NCI-H1436 (cell line): ENCODE results near the gene RIMBP3C.
"Not testable (repeated sequence)": the region's sequence is repeated elsewhere in the genome, so short reads cannot be mapped to it uniquely, and the experiment has no call there.

Experiments
- DNase-seq: peaks from one replicate; lab custom pipeline; 2025; lab: John Stamatoyannopoulos, UW

RIMBP3C gene, protein sequence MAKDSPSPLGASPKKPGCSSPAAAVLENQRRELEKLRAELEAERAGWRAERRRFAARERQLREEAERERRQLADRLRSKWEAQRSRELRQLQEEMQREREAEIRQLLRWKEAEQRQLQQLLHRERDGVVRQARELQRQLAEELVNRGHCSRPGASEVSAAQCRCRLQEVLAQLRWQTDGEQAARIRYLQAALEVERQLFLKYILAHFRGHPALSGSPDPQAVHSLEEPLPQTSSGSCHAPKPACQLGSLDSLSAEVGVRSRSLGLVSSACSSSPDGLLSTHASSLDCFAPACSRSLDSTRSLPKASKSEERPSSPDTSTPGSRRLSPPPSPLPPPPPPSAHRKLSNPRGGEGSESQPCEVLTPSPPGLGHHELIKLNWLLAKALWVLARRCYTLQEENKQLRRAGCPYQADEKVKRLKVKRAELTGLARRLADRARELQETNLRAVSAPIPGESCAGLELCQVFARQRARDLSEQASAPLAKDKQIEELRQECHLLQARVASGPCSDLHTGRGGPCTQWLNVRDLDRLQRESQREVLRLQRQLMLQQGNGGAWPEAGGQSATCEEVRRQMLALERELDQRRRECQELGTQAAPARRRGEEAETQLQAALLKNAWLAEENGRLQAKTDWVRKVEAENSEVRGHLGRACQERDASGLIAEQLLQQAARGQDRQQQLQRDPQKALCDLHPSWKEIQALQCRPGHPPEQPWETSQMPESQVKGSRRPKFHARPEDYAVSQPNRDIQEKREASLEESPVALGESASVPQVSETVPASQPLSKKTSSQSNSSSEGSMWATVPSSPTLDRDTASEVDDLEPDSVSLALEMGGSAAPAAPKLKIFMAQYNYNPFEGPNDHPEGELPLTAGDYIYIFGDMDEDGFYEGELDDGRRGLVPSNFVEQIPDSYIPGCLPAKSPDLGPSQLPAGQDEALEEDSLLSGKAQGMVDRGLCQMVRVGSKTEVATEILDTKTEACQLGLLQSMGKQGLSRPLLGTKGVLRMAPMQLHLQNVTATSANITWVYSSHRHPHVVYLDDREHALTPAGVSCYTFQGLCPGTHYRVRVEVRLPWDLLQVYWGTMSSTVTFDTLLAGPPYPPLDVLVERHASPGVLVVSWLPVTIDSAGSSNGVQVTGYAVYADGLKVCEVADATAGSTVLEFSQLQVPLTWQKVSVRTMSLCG (N-terminal part only)

DNA sequence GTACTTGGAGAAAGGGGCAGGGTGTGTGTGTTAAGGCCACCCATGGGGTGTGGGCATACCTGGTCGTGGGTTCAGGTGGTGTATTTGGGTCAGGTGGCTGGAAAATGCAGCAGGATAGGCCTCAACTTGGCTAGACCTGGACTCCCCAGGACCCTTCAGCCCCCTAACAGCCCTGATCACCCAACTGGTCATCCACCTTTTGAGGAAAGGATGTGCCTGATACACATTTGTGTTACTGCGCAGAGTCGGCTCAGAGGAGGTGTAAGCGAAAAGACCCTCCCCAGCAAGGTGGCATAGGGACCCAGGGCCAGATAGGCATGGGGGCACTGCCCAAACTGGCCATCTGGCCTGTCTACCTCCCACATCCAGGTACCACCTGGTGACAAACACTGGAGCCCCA lies at the start of gene RIMBP3C:
Gene RIMBP3C, minus strand, starts transcription at position 101 of the 400 bp plus-strand sequence. CDS start 485 bp downstream, outside the sequence.
- not testable (repeated sequence) for DNase-seq

DNA sequence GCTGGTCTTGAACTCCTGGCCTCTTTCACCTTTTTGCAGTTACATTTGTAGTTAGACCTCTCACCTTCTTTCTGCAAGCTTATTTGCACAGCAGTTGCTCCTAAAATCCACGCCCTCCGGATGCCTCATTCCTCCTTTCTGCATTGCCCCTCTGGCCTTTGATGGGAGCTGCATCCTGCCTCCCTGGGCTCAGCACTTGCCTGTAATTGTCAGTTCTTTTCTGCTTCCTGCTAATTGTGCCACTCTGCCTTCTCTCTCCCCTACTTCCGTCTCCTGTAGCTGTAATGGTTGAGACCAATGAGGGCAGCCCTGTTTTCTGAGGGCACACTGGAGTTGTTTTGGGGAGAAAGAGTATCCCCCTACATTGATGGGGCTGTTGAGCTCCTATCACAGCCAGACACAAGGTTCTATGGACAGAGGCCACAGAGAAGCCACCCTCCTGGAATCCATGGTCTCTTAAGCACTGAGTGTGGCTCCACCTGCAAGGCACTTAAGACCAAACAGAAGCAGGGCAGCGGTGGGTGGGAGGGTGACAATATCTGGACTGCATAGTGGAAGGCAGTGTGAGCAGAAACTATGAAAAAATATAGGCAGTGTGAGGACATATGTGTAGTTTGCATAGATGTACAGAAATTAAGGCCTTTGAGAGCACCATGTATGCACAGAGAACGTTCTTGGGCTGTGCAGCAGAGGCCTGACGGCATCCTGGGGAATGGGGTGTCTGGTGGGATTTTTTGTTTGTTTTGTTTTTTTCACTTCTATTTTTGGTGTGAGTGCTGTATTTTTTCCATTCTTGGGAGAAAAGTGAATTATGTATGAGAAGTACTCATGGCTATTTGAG lies 48.0 kb upstream of the RIMBP3C start:
- no peak for DNase-seq

DNA sequence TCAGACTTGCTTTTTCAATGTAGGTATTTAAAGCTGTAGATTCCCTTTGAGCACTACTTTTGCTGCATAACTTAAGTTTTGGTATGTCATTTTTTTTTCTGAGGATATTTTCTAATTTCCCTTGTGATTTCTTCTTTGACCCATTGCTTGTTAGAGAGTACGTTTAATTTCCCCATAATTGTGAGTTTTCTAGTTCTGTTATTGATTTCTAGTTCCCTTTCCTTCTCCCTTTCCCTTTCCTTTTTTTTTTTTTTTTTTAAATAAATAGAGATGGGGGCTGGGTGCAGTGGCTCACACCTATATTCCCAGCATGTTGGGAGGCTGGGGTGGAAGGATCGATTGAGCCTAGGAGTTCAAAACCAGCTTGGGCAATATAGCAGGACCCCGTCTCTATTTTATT lies 47.0 kb upstream of the RIMBP3C start:
- DNase-seq = no peak

DNA sequence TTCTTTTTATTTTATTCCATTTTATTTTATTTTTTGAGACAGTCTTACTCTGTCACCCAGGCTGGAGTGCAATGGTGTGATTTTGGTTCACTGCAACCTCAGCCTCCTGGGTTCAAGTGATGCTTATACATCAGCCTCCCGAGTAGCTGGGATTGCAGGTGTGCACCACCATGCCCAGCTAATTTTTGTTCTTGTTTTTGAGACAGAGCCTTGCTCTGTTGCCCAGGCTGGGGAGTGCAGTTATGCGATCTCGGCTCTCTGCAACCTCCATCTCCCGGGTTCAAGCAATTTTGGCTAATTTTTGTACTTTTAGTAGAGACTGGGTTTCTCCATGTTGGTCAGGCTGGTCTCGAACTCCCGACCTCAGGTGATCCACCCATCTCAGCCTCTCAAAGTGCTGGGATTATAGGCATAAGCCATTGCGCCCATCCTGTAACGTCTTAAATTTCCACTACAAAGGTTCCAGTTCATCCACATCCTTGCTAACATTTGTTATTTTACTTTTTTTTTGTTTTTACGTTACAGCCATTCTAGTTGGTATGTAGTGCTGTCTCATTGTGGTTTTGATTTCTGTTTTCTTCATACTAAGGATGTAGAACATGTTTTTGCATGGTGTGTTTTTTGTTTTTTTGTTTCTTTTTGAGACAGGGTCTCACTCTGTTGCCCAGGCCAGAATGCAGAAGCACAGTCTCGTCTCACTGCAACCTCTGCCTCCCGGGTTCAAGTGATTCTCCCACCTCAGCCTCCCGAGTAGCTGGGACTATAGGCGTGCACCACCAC lies 45.3 kb upstream of the RIMBP3C start:
- not testable (repeated sequence) for DNase-seq

DNA sequence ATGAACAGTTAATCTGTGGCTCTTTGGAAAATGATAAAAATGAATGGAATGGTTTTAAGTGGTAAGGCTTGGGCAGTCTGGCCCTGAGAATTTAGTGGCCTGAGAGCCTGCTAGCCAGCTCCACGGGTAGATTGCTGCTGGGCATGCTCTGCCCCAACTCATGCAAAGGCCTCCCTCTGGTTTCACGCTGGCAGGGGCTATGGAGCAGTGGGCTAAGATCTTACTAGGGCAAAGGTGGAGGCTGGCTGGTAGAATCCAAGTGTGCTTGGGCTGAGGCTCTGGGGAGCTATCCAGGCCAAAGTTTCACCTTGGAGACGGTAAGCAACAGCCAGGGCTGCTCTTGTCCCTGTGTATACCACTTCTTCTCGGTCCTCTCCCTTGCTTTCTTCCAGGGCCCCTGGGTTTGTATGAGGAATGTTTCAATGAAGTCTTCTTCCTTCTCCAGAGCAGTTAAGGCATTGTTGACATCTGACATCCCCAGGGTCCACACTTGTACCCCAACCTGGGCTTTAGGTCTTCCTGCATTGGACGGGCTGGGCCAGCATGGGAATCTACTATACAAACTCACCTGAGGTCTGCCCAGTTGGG lies 43.7 kb upstream of the RIMBP3C start:
- DNase-seq = no peak

DNA sequence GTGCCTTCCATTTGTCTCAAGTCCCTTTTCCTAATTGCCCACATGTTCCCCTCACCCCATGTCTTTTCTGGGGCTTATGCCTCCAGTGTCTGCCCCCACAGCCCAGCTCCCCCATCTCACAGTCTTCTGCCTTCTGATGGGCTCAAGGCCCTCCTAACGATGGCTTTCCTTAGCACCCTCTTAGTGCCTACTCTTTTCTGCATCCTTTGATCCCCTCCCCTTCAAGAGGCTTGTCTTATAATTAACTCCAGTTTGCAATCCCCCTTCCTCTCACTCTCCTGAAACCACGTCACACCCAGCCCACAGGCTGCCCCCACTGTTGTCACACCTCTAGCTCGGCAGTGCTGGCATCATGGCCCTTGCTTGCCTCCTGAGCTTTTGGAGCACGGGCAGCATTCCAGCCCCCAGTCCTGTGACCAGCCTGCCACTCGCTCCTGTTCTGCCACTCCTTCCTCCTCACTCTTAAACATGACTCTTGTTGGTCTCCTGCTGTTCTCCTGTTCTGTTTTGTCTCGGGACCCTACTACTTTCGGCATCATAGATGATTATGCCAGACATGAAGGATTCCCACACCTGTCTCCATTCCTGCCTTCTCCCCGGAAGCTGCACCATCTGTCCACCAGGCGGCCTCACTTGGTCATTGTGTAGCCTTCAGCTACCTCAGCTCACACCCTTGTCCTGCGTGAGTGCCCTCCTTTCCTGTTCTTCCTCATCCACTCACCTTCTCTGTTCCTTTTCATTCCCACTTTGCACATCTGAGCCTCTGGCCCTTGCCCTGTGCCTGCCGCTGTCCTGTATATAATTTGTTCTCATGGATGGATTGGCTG lies 42.4 kb upstream of the RIMBP3C start:
- no peak for DNase-seq

DNA sequence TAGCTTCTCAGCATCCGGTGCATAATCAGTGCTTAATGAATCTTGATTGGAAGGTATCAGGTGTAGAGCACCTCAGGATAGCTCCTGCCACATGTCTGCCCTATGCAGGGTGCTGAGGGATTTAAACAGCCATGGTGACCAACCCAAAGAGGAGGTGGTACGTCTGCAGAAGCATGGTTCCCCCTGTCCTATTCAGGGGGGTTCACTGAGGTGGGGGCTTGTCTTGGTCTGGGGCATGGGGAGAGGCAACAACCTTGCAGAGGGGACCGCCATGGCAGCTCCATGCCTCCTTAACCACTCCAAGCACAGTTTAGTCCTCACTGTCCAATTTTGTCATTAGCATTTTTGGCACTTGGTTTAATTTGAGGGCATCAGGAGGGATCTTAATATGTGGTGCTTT lies 41.2 kb upstream of the RIMBP3C start:
- no peak for DNase-seq

DNA sequence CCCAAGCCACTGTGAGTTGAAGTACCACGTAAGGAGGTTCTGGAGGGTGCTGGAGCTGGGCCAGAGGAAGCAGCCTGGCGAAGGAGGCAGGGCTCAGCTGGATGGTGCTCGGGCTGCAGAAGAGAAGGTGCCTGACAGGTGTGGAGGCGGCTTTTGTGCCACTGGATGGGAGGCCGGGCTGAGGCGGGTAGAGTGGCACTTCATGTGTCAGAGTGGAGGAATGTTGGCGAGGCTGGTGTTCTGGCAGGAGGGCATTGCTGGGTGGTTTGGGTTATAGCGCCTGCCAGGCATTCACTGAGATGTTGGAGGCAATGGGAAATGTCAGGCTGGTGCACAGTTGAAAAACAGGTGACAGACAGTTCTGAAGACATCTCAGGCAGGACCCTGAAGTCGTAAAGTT lies 40.4 kb upstream of the RIMBP3C start:
- DNase-seq = no peak

DNA sequence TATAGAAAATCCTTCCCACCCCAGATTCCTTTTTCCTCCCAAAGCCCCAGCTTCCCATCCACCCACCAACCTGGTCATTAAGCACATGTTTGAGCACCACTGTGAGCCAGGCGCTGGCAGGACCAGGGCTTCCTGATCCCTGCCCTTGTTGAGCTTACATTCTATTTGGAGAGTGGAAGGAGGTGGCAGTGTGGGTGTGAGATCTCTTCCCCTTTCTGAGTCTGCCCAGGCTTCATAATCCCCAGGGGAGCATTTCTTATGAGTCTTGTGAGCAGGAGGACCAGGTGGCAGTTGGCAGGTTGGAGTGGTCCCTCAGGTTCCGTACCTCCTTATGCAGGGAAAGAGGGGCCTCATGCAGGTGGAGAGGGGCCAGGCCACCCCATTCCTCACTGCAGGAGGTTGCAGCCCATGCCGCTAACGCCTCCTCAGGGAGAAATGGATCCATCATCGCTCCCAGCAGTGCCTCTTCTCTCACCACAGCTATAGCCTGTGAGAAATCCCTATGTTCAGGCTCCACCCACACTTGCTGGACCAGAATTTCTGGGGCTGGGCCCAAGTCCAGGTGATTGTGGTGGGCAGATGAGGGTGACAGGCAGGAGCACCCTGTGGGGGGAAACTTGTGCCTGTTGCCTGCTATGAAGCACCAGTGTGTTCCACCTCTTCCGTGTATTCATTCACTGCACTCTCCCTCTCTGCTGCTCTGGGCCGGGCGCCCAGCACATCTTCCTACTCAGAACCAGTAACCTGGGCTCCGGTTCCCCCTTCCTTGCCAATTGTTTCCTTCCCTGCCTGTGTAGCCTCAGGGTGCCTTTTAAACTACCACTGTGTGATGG lies 39.8 kb upstream of the RIMBP3C start:
- DNase-seq = no peak

DNA sequence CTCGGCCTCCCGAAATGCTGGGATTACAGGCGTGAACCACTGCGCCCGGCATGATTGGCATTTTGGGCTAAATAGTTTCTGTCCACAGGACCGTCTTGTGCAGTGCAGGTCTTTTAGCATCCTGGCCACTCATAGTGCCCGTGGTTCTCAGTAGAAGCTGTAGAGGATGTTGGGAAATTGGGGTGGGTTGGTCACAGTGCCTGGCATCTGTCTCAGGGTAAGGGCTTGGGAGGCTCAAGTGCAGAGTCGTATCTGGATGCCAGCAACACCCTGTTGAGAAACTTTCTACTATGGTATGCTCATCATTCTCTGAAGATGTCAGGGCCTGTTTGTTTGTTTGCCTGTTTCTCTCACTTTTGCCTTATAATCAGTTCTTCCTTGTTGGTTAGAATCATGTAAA lies 38.1 kb upstream of the RIMBP3C start:
- no peak for DNase-seq

DNA sequence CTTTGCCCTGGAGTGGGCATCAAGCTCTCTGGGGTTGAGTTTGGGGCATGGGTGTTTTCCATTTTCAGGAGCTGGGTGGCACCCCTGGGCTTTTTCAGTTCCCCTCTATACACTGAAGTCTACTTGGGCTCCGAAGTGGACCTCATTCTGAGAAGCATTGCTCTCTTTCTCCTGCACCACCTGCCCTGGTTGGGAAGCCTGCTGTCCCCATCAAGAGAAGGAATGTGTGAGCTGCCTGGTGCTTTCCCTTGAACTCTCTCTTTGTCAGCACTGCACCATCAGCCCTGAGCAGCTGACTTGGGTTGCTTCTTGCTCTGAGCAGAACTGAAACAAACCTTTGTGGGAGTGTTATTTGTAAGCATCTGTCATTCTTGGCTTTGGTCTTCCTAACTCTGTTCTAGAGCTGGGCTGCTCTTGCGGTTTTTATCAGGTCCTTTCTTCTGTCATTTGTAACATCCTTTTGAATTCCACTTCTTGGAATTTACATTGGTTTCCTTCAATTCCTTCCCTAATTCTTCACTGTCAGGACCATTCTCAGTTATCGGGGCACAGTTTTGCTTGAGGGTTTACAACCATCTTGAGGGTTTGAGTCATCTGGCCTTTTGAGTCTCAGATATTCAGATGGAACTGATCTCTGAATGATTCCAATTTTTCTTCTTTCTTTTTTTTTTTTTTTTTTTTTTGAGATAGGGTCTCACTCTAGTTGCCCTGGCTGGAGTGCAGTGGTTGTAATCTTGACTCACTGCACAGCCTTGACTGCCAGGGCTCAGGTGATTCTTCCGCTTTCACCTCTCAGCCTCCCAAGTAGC lies 36.7 kb upstream of the RIMBP3C start:
- DNase-seq = no peak

DNA sequence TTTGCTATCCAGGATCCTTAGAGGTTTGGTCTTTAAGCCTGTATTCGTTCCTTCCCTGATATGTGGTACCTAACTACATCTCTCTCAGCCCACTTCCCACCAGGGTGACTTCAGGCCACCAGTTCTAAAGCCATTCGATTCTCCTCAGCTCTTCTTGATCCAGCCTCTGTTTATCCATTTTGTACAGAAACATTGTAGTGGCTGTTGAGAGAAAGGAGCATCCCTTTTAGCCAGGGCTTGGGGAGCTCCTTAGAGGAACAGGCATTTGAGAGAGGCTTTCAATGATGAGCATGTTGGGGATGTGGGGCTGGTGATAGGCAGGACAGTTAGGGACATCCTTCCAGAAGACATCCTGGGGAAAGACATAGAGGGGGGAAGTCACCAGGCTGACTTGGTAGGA lies 34.1 kb upstream of the RIMBP3C start:
- no peak for DNase-seq

DNA sequence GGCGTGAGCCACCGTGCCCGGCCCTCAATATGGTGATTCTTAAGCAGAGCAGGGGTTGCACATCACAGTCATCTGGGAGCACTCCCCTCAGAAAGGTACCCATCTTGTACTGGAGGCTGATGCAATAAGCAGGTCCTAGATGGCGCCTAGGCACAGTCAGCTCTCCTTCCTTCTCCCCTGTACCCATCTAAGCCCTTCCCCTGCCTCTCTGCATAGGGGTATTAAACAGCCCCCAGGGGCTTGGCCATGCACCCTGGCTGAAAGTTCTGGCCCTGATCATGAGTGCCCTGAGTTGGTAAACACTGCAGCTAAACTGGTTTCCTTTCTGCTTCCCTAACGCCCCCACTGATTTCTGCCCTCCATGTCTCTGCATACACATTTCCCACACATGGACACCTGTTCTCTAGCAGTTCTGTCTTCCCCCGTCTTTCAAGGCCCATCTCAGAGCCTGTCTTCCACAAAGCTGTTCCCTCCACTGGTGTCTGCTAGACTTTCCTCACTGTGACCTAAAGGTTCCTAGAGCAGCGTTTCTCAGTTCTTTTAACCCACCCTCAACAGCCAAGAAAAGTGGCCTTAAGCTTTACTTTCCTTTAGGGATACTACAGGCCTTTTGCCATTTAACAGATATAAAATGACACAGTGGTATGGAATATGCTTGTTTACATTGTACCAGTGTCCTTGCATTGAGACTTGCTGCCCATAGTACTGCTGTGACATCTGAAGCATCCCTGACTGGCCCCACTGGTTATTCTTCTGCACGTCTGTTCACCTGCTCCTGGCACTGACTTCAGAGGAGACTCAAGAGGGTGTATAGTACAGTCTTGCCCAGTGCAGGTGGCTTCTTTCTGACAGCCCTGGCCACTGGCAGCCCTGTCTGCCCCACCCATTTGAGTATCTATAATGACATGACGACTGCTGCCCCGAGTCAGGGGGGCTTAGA lies 31.8 kb upstream of the RIMBP3C start:
- DNase-seq = no peak

DNA sequence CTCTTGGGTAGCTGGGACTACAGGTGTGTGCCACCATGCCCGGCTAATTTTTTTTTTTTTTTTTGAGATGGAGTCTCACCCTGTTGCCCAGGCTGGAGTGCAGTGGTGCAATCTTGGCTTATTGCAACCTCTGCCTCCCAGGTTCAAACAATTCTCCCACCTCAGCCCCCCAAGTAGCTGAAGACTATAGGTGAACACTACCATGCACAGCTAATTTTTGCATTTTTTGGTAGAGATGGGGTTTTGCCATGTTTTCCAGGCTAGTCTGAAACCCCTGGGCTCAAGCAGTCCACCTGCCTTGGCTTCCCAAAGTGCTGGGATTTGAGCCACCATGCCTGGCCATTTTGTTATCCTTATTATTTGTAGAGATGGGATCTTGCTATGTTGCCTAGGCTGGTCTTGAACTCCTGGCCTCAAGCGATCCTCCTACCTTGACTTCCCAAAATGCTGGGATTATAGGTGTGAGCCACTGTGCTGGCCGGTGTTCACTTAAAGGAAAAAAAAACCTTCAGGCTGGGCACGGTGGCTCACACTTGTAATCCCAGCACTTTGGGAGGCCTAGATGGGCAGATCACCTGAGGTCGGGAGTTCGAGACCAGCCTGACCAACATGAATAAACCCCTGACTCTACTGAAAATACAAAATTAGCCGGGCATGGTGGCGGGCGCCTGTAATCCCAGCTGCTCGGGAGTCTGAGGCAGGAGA lies 29.9 kb upstream of the RIMBP3C start:
- not testable (repeated sequence) for DNase-seq

DNA sequence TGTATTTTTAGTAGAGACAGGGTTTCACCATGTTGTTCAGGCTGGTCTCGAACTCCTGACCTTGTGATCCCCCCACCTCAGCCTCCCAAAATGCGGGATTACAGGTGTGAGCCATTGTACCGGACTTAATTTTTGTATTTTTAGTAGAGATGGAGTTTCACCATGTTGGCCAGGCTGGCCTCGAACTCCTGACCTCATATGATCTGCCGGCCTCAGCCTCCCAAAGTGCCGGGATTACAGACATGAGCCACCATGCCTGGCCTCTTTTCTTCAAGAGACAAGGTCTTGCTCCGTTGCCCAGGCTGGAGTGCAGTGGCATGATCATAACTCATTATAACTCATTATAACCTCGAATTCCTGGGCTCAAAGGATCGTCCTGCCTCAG lies 29.4 kb upstream of the RIMBP3C start:
- not testable (repeated sequence) for DNase-seq

DNA sequence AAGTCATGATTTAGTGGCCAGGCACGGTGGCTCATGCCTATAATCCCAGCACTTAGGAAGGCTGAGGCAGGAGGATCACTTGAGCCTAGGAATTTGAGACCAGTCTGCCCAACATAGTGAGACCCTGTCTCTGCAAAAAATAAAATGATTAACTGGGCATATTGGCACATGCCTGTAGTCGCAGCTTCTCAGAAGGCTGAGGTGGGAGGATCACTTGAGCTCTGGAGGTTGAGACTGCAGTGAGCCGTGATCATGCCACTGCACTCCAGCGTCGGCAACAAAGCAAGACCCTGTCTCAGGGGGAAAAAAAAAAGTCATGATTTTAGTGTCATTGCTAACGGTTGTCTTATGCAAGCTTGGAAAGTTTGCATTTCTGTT lies 28.2 kb upstream of the RIMBP3C start:
- DNase-seq = no peak
